SK-N-SH (cell line): ENCODE measurements around the gene SOX8. TPM values are rescaled to one million over a fixed set of nuclear protein-coding genes. Genes with fewer than 3 reads are reported as not detected.

Experiments used
- CTCF ChIA-PET: fragments of 300-600, 350-600 bp; formaldehyde crosslinking; extraction: SDS; loops from one replicate; lab custom pipeline; 2021; lab: Yijun Ruan, JAX
- POLR2A ChIA-PET: fragments of 350-600 bp; sonication (Branson Sonifier 250); formaldehyde crosslinking; extraction: SDS; loops from one replicate; lab custom pipeline; 2020; ENCODE audit warnings: antibody characterized with exemption, inconsistent platforms; lab: Yijun Ruan, JAX
- DNase-seq: peaks from one replicate; pipeline ENCODE4 v3.0.0; 2012
- H2AFZ ChIP-seq: fragments of 200-600 bp; sonication (generic); 2 replicates; pipeline ENCODE4 v1.8.1; 2016; ENCODE audit warnings: antibody characterized with exemption, mild to moderate bottlenecking, low read depth
- H3F3A ChIP-seq: fragments of 200-600 bp; sonication (generic); replicated peaks from 2 replicates; pipeline ENCODE3; 2016; ENCODE audit warnings: antibody characterized with exemption, mild to moderate bottlenecking; ENCODE audit not compliant: insufficient read depth
- H3K27ac ChIP-seq, 2 experiments: fragments of 200-500 bp in 1 of 2; fragments of 200-600 bp in 1 of 2; sonication (Bioruptor generic) in 1 of 2; sonication (generic), shearing (Covaris generic) in 1 of 2; 2 replicates each; pipeline versions ENCODE4 v1.5.1 to v1.6.1; 2014 to 2016; ENCODE audit warnings: low read depth in 2 of 2, inconsistent platforms in 1 of 2, low read length in 1 of 2, mild to moderate bottlenecking in 1 of 2, mixed read lengths in 1 of 2
- H3K27me3 ChIP-seq: fragments of 200-600 bp; sonication (generic), shearing (Covaris generic); 2 replicates; pipeline ENCODE4 v1.6.1; 2016; ENCODE audit warnings: mixed run types; ENCODE audit not compliant: insufficient read depth
- H3K36me3 ChIP-seq, 2 experiments: fragments of 200-500 bp in 1 of 2; fragments of 200-600 bp in 1 of 2; sonication (Bioruptor generic) in 1 of 2; sonication (generic) in 1 of 2; replicated peaks in 1 of 2; 2 replicates each; pipeline versions ENCODE3 to v1.5.1; 2014 to 2016; ENCODE audit warnings: low read length in 1 of 2, mild to moderate bottlenecking in 1 of 2; ENCODE audit not compliant: insufficient read depth in 2 of 2, control insufficient read depth in 1 of 2
- H3K4me1 ChIP-seq, 2 experiments: fragments of 200-500 bp in 1 of 2; fragments of 200-600 bp in 1 of 2; sonication (Bioruptor generic) in 1 of 2; sonication (generic), shearing (Covaris generic) in 1 of 2; 2 replicates each; pipeline versions ENCODE4 v1.5.1 to v1.6.1; 2014 to 2016; ENCODE audit warnings: low read depth in 1 of 2, low read length in 1 of 2, mixed run types in 1 of 2; ENCODE audit not compliant: insufficient read depth in 2 of 2, control insufficient read depth in 1 of 2
- H3K4me2 ChIP-seq: fragments of 200-600 bp; sonication (generic), shearing (Covaris generic); 2 replicates; pipeline ENCODE4 v1.6.1; 2017; ENCODE audit warnings: mixed run types
- H3K4me3 ChIP-seq, 2 experiments: fragments of 200-500 bp in 1 of 2; fragments of 200-600 bp in 1 of 2; sonication (Bioruptor generic) in 1 of 2; sonication (generic), shearing (Covaris generic) in 1 of 2; 2 replicates each; pipeline versions ENCODE4 v1.5.1 to v1.8.1; 2014 to 2016; ENCODE audit warnings: low read depth in 2 of 2, inconsistent platforms in 1 of 2, low read length in 1 of 2, mild to moderate bottlenecking in 1 of 2, mixed read lengths in 1 of 2, moderate library complexity in 1 of 2
- H3K79me2 ChIP-seq: fragments of 200-600 bp; sonication (generic); 2 replicates; pipeline ENCODE4 v1.8.1; 2017; ENCODE audit warnings: mild to moderate bottlenecking; ENCODE audit not compliant: insufficient read depth
- H3K9ac ChIP-seq: fragments of 200-600 bp; sonication (generic); 2 replicates; pipeline ENCODE4 v1.6.1; 2017; ENCODE audit warnings: mixed run types
- H3K9me2 ChIP-seq: fragments of 200-600 bp; sonication (generic); 2 replicates; pipeline ENCODE4 v1.6.1; 2017; ENCODE audit warnings: mixed run types
- H3K9me3 ChIP-seq: fragments of 200-600 bp; sonication (generic); 2 replicates; pipeline ENCODE4 v1.6.1; 2017; ENCODE audit warnings: mixed run types, mild to moderate bottlenecking, moderate library complexity
- H4K20me1 ChIP-seq: fragments of 200-600 bp; sonication (generic); 2 replicates; pipeline ENCODE4 v1.6.1; 2017; ENCODE audit warnings: mild to moderate bottlenecking, mixed run types; ENCODE audit not compliant: insufficient read depth
- ELF1 ChIP-seq: IDR thresholded peaks from 2 replicates; pipeline ENCODE4 v1.4.0; 2012
- EP300 ChIP-seq, 2 experiments: IDR thresholded peaks; 2 replicates each; pipeline versions ENCODE4 v1.4.0 to v1.6.1; 2012; ENCODE audit warnings: borderline replicate concordance in 1 of 2, low read depth in 1 of 2, low read length in 1 of 2
- EZH2phosphoT487 ChIP-seq: fragments of 200-600 bp; sonication (generic); IDR thresholded peaks from 2 replicates; pipeline ENCODE4 v1.6.1; 2017; ENCODE audit warnings: low read depth, mixed run types, mild to moderate bottlenecking, antibody characterized with exemption, moderate library complexity, borderline replicate concordance
- FOXJ3 ChIP-seq: sonication (generic); formaldehyde crosslinking; IDR thresholded peaks from 2 replicates; pipeline ENCODE4 v1.5.1; 2020; ENCODE audit warnings: mild to moderate bottlenecking, missing genetic modification reagents
- FOXM1 ChIP-seq: IDR thresholded peaks from 2 replicates; pipeline ENCODE4 v1.4.0; 2012; ENCODE audit warnings: low read depth, mild to moderate bottlenecking
- GABPA ChIP-seq: IDR thresholded peaks from 2 replicates; pipeline ENCODE4 v1.4.0; 2012; ENCODE audit warnings: low read depth, mild to moderate bottlenecking
- GATA2 ChIP-seq: sonication (generic); formaldehyde crosslinking; IDR thresholded peaks from 2 replicates; pipeline ENCODE4 v1.5.0; 2020; ENCODE audit warnings: mild to moderate bottlenecking, missing genetic modification reagents
- IRF3 ChIP-seq: fragments of 150-350 bp; IDR thresholded peaks from 2 replicates; pipeline ENCODE4 v1.6.1; 2016; ENCODE audit warnings: mild to moderate bottlenecking, low read depth, low read length
- MAX ChIP-seq: IDR thresholded peaks from 2 replicates; pipeline ENCODE4 v1.4.0; 2012; ENCODE audit warnings: low read depth
- MXI1 ChIP-seq: IDR thresholded peaks from 2 replicates; pipeline ENCODE4 v1.6.1; 2012; ENCODE audit warnings: mild to moderate bottlenecking, low read depth, low read length, improper control_type of control experiment
- NFIC ChIP-seq: IDR thresholded peaks from 2 replicates; pipeline ENCODE4 v1.4.0; 2012; ENCODE audit warnings: borderline replicate concordance
- NRF1 ChIP-seq: IDR thresholded peaks from 2 replicates; pipeline ENCODE4 v1.6.1; 2012; ENCODE audit warnings: low read depth, mild to moderate bottlenecking, low read length
- PBX3 ChIP-seq: IDR thresholded peaks from 2 replicates; pipeline ENCODE4; 2012
- RCOR1 ChIP-seq: fragments of 150-350 bp; IDR thresholded peaks from 2 replicates; pipeline ENCODE4 v1.6.1; 2017; ENCODE audit warnings: antibody characterized with exemption, low read length
- REST ChIP-seq: IDR thresholded peaks from 2 replicates; pipeline ENCODE4 v1.6.1; 2012; ENCODE audit warnings: mild to moderate bottlenecking, low read depth, low read length, moderate library complexity
- SIN3A ChIP-seq: IDR thresholded peaks from 2 replicates; pipeline ENCODE4 v1.6.1; 2012; ENCODE audit warnings: low read depth, mild to moderate bottlenecking, low read length, moderate library complexity, borderline replicate concordance
- SMC3 ChIP-seq: IDR thresholded peaks from 2 replicates; pipeline ENCODE4 v1.6.1; 2012; ENCODE audit warnings: low read depth, low read length, improper control_type of control experiment
- TEAD4 ChIP-seq: IDR thresholded peaks from 2 replicates; pipeline ENCODE4 v1.4.0; 2012; ENCODE audit warnings: mild to moderate bottlenecking, borderline replicate concordance; ENCODE audit not compliant: insufficient read depth
- YY1 ChIP-seq: IDR thresholded peaks from 2 replicates; pipeline ENCODE4 v1.4.0; 2012; ENCODE audit warnings: low read depth, mild to moderate bottlenecking
- ZBTB33 ChIP-seq: IDR thresholded peaks from 2 replicates; pipeline ENCODE4 v1.4.0; 2012; ENCODE audit warnings: low read depth, borderline replicate concordance
- WGBS: methylation state at CpG from one replicate; pipeline ENCODE4 v1.1.6; 2017; ENCODE audit warnings: low lambda C conversion rate; 5-methylcytosine and 5-hydroxymethylcytosine counted together
- polyA plus RNA-seq, 3 experiments: library from polyadenylated mRNA; depleted of rRNA; stranded (reverse); fragments of >200 nt; gene quantifications; 2 replicates each; pipeline ENCODE4 v1.2.3, GENCODE V29; 2012

Gene SOX8
- polyA plus RNA-seq, 1 of the 3 experiments (the other 2 are of a cell fraction): not detected

- no peaks in the 10 kb centered on the region for H3K36me3 ChIP-seq
- no peak for TF ChIP-seq TEAD4
- TF ChIP-seq SMC3: no peak
- TF ChIP-seq SIN3A: no peak
- no peak for TF ChIP-seq PBX3
- no peak for TF ChIP-seq YY1
- TF ChIP-seq FOXJ3 (CRISPR knock-in tag): no peak
- TF ChIP-seq MXI1: no peak
- no peak for TF ChIP-seq RCOR1
- no peak for TF ChIP-seq EP300 (IDR thresholded peaks at IDR 0.05; ENCODE audit: borderline replicate concordance in 1 of 2, low read depth in 1 of 2, low read length in 1 of 2)
- no peak for TF ChIP-seq EZH2phosphoT487
- no peak for TF ChIP-seq REST
- TF ChIP-seq NFIC: no peak
- no peak for TF ChIP-seq GABPA
- no peak for TF ChIP-seq NRF1
- no peak for TF ChIP-seq ZBTB33
- no peak for TF ChIP-seq MAX
- TF ChIP-seq FOXM1: no peak
- no peak for TF ChIP-seq ELF1
- no peak for TF ChIP-seq GATA2 (CRISPR knock-in tag)
- TF ChIP-seq IRF3: no peak
- H3K9me2 ChIP-seq: no peaks in the 10 kb centered on the region
- H2AFZ ChIP-seq: no peak overlapping the region
- H3K9ac ChIP-seq: no peak overlapping the region
- H3F3A ChIP-seq: no peaks in the 10 kb centered on the region
- 72% methylated on average over 10 of the region's 10 CpGs for WGBS
- H3K27ac ChIP-seq: no peak overlapping the region
- ChIA-PET POLR2A (no interaction called here), CTCF (interaction anchor here (1.0 kb wide), 1 partner anchor 8 kb away, joined by 3 read pairs; no protein-coding TSS in a partner anchor)
- no peak for DNase-seq
- no peak overlapping the region for H3K4me2 ChIP-seq
- no peaks in the 10 kb centered on the region for H4K20me1 ChIP-seq
- H3K9me3 ChIP-seq: no peaks in the 10 kb centered on the region
- H3K4me1 ChIP-seq: no peaks in the 10 kb centered on the region
- H3K4me3 ChIP-seq: no peak overlapping the region
- no peaks in the 10 kb centered on the region for H3K79me2 ChIP-seq
- no peaks in the 10 kb centered on the region for H3K27me3 ChIP-seq
These were observed 36.1 kb upstream of the SOX8 start for GRCh38 chr16:945271-946047.
